Measurements from ENCODE around the gene SMAD7.

- TF ChIP-seq CTCF (conservative IDR thresholded peaks at IDR 0.05; ENCODE audit: low read depth, low read length) (no peak), EZH2 (IDR thresholded peaks at IDR 0.05; ENCODE audit: borderline replicate concordance, low read depth, low read length, poor library complexity, severe bottlenecking) (no peak)
Measured at GRCh38 chr18:48909721-48910120, 41.0 kb downstream of the SMAD7 start.

Measured in A673 (cell line).